HG02852 (cell line): Measurements from ENCODE around the gene CEP78.

Experiments
- ATAC-seq: cut with Tn5 transposase; IDR thresholded peaks from one replicate; pipeline ENCODE4 v1.9.1; 2021; ENCODE audit warnings: mild to moderate bottlenecking, moderate library complexity; ENCODE audit not compliant: unreplicated experiment

CEP78 gene

DNA sequence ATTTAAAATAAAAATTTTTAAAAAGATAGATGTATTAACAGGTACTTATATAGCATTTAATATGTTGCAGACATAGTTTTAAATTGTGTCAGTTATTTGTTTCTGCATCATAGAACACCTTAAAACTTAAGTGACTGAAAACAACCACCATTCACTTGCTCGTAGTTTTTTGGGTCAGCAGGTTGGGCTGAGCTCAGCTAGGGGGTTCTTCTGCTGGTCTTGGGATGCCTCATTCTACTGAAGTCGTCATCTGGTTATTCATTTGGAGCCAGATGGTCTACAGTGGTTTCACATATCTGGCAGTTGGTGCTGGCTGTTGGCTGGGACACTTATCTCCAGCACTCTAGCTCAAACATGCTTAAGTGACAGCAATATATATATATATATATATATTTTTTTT is 90.7 kb downstream of the CEP78 start:
- no peak for ATAC-seq
